T1000 (cell line): ENCODE measurements around the gene PTGER1.

Source experiments
- DNase-seq: peaks from one replicate; lab custom pipeline; 2025; ENCODE audit warnings: mixed read lengths; lab: John Stamatoyannopoulos, UW

PTGER1 gene

GRCh38 chr19:14502334-14503092, 27.4 kb upstream of the PTGER1 start:
- DNase-seq = no peak

- DNase-seq = no peak
Observed at GRCh38 chr19:14497228-14497921, 22.2 kb upstream of the PTGER1 start.

GRCh38 chr19:14496834-14497227, 21.7 kb upstream of the PTGER1 start:
- no peak for DNase-seq

DNA sequence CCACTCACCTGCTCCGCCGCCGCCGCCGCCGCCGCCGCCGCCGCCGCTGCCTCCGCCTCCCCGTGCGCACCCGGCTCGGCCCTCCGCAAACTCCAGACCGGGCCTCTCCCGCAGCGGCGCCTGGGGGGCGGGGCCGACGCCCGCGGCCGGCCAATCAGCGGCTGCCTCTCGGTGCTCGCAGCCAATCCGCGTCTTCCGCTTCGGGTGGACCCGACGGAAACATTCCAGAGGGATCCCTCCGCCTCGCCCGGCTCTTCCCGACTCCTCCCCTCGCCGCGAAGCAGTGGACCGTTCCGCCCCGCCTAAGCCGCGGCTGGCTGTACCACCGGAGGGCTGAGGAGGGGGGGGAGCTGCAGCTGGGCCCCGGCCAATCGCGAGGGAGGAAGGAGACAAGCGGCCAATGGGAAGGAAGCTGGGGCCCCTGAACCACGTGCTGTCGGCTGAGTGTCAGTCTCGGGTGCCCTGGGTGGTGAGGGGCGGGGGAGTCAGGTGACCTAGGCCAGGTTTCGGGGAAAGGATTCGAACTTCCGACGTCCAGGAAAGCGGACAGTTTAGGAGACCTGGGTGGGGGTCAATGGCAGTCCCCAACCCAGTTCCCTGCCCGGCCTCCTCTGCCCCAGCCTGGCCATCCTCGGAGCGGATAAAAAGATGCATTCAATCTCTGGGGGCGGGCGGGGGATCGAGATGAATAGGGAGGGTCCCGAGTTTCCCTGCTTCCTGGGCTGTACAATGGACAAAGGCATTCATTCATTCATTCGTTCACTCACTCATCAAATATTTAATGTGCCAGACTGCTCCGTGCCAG, 21.1 kb upstream of the PTGER1 start, which contains the start of gene GIPC1:
TSS of gene GIPC1 (minus strand) at position 99 of the 805 bp plus-strand sequence. CDS start 13,151 bp downstream, outside the sequence.
- DNase-seq = peak; percentile 97

GRCh38 chr19:14495672-14496028, 20.5 kb upstream of the PTGER1 start:
- DNase-seq = no peak

- DNase-seq = no peak
Observed at GRCh38 chr19:14494910-14495671, 19.9 kb upstream of the PTGER1 start.

GRCh38 chr19:14494411-14494810, 19.3 kb upstream of the PTGER1 start:
- no peak for DNase-seq

GRCh38 chr19:14492756-14493337, 17.7 kb upstream of the PTGER1 start:
- no peak for DNase-seq

- no peak for DNase-seq
Observed at GRCh38 chr19:14487370-14488125, 12.4 kb upstream of the PTGER1 start.

GRCh38 chr19:14482172-14482941, 7.2 kb upstream of the PTGER1 start:
- DNase-seq = no peak

DNA sequence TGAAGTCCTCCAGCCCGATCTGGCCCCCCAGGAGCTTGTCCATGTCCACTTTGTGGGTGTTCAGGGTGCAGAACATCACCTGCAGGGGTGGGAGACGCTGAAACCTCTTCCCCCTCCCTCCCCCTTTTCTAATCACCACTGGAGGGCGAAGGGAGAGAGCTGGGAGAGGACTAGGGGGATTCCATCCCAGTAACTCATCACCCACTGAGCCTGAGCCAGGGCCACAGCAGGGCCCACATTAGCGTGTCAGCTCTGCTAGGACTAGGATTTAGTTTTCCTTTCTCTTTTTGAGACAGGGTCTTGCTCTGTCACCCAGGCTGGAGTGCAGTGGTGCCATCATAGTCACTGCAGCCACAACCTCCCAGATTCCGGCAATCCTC, 5.5 kb upstream of the PTGER1 start:
- no peak for DNase-seq

GRCh38 chr19:14479975-14480699, 5.0 kb upstream of the PTGER1 start:
- peak; percentile 66 for DNase-seq

- DNase-seq = no peak
Observed at GRCh38 chr19:14479309-14479974, 4.3 kb upstream of the PTGER1 start.

DNA sequence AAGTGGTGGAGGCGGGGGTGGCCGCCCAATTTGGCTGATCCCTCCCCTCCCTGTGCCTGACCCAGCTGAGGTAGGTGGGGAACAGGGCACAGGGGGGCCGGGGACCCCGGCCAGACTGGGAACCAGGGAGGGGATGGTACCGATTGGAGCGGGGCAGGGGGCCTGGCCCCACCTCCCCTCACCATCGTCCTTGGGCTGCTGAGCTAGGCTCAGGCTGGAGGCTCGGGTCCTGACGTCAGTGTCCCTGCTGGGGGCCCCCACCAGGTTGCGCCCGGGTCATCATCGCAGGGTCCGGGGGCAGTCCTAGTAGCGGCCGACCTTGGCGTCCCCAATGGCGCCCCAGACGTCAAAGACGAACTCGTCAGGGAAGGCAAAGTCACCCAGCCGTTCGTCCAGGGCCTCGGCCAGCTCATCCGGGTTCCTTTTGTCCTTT, 3.0 kb upstream of the PTGER1 start:
- DNase-seq = no peak

DNA sequence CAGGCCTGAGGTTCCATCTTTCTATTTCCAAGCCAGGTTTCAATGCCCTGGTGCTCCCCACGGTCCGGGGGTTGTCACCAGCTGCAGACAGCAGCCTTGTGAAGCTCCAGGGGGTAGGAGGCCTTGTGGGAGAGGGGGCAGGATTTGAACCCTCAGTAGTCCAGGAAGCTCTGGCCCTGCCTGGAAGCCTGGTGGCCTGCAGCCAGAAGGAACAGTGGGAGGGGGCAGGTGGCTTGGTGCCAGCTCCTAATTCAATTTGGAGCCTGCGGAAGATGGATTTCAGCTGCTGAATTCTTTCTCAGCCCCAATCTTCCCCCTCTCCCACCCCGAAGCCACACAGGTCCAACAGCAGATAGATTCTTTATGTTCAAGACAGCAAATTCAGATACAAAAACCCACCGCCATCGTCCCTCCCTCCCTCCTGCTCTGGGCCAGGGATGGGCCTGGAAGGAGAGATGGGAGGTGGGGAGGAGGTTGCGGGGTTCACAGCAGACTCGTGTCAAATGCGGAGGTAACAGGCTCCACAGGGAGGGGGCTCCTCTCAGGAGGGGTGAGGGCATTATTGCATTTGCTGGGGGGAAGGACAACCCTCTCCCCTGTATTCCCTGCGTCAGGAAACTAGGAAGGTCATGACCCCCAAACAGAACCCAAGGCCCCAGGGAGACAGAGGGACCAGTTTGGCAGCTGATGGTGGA, 2.4 kb upstream of the PTGER1 start:
- no peak for DNase-seq

GRCh38 chr19:14476673-14477401, 1.7 kb upstream of the PTGER1 start:
- DNase-seq = peak; percentile 26

DNA sequence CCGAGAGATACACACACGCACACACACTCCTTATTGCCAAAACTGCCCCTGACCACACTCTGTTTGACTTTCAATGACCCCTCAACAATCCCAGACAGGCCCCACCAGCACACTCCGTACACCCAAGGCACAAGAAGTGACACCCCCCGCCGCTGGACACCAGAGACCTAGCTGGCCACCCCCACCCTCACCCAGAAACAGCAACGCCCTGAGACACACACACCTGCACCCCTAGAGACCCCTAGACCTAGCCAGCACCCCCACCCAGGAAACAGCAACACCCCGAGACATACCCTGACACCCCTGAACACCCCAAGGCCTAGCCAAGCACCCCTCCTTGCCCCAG, 1.1 kb upstream of the PTGER1 start:
- no peak for DNase-seq

DNA sequence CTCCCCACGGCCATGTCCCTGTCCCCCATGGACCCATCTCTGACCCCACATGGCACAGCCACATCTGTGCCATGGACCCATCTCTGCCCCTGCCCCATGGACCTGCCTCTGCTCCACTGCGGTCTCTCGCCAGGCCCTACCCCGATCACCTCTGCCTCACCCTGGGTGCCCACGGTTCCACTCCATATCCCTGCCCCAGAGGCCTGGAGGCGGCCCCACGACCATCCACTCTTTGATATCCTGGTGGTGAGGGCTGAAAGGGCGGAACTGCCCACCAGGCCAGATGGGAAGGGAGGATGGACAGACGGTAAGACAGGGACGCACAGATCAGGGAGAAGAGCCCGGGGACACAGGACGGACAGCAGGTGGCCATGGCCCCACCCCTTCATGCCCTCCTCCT, 327 bp downstream of the PTGER1 start:
- no peak for DNase-seq
